Hematopoietic multipotent progenitor cell treated with erythropoietin and hydrocortisone succinate and interleukin-3 and kit ligand, for 6 days (in vitro differentiated cells): Measurements from ENCODE around the gene CADPS.

ENCODE experiments used
- DNase-seq: peaks from one replicate; pipeline ENCODE4 v3.0.0-alpha.2; 2015

Gene CADPS

DNA sequence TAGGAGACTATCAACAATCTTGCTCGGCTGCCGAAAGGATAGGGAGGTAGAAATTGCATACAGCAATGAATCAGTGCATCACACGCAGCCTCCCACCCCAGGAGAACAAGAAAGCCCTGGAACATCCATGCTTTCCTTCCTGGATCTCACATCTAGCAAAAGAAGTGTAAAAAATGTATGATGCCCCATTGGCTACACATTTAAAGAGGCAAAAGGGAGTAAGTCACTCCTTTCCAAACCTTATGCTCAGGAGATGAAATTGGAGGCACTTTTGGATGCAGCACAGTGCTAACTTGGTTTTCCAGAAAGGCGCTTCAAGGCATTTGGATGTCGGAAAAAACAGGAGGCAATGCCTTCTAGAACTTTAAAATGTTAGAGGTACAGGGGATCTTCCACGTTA lies 469.6 kb downstream of the CADPS start:
- DNase-seq, result no peak

DNA sequence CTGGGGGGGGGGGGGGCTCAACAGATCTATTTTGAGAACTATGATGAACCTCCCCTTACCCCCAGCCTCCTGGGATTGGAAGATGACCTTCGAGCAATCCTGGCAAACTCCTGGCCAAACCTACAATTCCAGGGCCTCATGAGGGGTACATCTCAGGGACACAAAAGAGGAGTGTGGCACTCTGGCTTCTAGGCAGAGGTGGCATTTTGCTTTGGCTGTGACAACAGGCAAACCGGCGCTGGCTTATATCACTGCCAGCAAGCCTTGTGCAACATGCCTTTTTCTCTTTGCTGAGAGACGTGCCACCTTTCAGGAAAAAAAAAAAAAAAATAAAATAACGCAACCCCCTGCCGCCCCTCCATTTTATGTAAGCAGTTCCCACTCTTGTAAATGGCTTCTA lies 470.1 kb downstream of the CADPS start:
- no peak for DNase-seq

DNA sequence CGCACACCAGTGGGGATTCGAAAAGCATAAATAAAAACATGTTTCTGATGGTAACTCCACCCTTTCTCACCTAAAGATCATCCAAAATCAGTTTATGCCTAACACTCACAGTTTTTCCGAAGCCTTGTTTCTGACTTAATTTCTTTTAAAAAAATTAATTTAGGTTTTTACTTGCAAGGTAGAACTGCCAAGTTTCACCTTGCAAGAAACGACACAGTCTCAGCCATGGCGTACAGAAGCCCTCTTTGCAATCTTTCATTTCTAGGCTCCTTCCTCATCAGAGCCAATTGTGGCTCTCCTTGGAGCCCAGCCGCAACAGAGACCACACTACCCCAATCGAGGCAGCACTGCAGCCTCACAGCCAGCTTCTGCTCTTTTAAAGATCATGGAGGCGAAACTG lies 470.9 kb downstream of the CADPS start:
- no peak for DNase-seq

DNA sequence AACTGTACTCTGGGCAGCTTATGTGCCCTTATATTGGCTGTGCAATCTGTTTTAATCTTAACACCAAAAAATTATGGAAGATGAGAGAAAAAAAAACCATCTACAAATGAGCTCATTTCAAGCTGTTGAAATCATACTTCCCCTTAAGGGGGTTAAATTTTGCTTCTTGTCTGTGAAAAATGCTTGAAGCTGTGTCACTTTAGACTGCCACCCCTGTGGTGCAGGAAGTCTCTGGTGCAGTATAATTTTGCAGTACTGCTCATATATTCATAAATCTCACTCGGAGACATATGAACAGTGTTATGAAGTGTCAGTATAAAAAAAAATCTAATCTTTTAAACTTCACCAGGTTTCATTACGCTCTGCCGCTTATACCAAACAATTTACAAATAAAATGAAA lies 471.5 kb downstream of the CADPS start:
- no peak for DNase-seq

DNA sequence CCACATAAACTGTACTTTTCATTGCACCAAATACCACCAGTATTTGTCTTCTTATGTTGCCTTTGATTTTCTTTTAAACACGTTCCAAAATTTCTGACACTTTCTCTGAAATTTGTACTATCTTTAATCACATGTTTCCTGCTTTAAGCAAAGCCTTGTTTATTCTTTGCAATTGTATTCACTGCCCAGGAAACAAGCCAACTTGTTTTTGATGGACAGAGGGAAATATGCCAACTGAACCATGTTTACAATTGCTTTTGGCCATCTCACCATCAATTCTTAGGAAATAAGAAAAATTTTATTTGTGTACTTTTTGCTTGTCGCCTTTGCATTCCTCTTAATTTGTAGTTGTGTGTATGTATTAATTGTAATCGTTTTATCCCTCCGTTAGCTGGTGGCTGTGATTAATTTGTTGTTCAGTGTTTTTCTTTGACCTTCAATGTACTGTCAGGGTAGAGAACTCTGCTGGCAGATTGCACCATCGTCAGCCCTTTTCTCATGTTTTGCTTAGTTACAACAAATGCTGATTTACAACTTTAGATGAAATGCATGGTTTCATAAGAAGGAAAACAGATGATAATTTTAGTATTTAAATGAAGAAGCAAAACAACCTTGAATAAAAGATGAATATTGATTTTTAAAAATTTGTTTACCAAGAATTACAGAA lies 482.5 kb downstream of the CADPS start:
- DNase-seq, result no peak

DNA sequence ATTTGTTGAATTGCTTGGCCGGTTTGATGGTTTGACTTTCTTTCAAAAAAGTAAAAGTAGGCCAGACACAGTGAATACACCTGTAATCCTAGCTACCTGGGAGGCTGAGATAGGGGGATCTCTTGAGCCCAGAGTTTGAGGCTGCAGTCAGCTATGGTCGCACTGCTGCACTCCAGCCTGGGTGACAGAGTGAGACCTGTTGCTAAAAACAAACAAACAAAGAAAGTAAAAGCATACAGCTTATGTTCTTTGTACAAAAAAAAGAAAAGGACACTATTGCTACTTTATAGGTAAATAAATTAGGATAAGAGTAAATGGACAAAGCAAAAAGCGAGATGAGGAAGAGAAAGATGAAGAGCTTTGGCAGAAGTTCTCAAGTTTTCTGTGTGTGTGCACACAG lies 488.0 kb downstream of the CADPS start:
- DNase-seq, result no peak

DNA sequence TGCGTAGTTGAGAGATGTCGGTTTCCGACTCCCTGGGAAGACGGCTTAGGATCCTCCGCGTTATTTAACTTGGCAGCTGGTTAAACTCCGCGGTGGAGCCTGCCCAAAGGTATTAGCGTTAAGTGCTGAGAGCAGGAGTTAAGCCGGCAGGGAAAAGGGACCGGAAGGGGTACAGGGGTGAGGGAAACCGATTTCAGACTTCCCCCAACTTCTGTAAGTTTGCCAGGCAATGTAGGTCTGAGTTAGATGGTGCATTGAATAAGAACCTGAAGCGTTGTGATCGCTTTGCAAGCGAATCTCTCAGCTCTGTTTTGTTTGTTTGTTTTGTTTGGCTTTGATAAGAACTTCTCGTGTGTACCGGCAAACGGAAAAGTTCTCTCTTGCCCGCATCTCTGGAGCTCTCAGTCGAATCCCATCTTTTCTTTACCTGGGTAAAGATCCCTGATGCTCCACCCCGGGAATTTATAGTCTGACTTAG lies 495.9 kb downstream of the CADPS start:
- no peak for DNase-seq

DNA sequence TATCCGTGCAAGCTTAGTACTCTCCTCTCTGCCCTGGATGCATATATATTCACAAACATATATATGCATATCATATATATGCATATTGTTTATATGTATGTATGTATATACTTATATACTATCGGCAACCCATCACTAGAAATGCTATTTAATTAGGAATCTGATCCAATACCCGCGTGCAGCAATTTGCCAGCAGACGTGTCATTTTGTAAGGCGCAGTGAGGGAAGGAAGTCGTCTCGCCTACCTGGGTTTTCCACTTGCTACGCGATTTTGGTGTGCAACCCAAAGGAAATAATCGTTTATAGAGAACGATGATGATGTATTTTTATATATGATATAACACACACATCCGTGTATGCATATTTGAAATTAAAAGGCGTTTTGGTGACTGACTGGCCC lies 496.3 kb downstream of the CADPS start:
- DNase-seq, result no peak

DNA sequence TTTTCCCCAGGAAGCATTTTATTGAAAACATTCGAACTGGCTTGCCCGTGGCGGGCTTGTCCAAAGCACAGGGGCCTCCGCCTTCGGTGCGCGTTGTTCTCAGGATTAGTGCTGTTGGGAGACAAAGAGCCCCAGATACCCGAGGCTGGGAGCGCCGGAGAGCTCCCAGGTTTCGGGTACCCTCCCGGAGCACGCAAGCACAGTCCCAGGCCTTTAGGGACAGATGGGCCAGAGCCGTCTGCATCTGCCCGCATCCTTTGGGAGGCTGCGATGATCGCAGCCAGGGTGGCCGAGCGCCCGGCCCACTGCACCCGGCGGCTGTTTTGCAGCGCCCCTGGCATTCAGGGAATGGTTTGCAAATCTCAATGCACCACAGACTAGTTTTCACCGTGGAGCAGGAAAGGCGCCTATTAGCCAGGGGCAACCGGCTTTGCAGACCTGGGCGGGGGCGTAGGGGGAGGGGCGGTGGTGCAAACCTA lies 496.9 kb downstream of the CADPS start:
- DNase-seq, result no peak

DNA sequence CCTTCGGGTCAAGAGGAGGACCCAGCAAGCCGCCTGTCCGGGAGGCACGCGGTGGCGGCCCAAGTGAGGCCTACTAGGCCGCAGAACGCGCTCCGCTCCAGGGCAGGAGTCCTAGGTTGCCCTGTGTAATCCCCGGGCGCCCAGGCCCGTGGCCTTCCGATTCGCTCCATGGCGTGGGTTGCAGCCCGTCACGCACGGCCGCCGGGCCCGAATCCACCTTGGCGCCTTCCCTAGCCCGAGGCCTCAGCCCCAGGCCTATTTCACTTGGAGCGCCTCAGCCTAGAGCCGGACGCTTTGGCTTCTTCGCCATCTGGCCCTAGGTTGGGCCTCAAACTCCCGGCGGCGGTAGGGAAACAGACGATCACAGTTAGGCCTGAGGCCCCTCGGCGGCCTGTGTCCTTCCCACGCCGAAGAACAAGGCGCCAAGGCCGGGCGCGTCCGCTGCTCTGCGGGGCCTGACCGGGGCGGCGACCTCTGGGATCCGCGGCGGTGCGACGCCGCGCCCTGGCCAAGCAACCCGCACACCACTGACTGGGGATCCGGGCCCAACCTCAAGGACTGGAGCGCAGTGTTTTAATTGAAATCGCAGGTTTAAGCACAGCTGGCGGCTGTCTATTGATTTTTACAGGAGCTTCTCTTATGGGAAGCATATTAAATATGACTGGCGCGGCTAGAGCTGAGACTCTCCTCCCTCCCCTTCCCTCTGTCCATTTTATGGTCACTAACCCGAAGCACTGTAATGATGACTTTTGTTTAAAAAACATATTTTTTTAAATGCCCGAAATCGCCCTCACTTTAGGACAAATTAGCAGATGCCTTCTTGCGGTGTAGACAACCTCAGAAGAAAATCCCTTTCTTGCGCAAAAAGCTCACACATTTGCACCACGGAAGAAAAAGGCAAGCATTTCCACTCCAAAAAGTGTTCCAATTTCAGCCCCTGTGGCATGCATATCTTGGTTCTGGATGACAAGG lies 498.0 kb downstream of the CADPS start:
- DNase-seq, result no peak

DNA sequence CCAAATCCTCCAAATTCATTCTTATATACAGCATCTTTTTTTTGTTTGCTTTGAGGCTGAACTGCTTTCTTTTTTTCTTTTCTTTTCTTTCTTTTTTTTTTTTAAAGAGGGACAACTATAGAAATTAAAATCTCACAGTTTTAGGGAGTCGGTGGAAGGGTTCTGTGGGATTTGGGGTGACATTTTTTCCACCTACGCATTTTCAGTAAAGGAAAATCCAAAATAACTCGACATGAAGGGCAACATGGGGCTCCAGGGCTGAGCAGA lies 498.8 kb downstream of the CADPS start:
- no peak for DNase-seq

DNA sequence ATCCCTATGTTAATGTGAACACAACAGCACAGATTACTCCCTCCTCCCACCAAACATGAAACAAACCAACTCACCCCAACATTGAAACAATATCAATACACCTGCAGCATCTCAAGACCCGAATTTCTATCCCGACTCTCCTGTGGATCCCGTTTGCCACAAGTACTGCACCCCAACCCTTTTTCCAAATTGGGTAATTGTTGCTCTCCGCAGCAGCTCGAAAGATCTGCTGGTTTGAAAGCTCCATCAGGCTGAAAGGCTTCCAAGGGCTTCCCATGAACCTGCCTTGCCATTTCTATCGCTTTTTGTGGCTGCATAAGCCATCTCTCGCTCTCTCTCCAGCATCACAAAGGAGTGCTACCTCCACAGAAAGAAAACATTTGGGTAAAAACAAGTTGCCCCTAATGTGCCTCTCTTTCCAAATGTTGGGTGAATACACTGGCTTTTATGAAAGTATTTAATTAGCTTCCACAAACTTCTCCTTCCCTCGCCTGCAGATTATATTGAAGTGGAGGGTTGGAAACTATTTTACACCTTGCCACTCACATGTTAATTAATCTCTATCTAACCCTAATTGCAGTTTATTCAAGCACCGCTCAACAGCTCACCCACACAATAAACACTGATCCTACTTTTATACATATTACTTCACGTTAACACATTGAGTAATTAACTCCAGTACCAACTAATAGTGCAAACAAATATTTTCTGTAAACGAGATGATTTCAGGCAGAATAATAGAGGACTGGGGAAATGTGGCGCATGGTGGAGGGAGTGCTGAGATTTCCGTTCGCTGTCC lies 499.4 kb downstream of the CADPS start:
- no peak for DNase-seq

DNA sequence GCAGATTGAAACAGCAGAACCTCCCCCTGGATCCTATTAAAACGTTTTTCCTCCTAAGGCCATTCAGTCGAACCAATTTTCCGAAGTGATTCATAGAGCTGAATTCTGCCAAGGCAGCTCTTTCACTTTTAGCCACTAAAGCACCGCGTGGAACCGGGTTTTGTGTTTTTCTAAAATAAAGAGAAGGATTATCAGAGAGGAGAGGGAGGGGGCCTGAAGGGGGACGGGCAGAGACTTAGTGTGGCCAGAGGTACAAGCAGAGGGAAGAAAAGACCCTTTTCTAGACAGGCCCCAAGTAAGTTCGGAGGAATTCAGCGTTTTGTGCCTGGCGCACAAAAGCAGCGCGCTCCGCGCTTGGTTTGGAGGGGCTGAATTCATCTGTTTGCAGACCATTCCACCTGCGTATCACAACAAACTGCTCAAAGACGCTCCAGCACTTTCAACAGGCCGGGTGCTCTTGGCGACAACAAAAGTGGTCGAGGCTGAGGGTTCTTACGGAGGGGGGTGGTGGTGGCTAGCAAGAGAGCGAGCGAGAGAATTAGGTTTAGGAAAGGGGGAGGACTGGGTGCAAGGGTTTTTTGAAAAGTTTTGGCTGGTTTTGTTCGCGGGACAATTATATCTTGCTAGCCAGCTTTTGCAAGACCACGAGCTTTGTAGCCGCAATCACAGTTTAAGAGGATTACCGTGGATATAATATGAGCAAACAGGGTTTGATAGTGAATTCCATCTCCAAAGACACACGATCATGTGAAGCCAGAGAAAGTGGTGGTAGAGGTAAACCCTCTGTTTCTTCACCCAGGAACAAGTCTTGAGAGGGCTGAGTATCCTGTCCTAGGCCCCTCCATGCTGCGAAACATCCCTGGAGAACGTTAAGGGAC lies 500.6 kb downstream of the CADPS start:
- DNase-seq, result no peak

DNA sequence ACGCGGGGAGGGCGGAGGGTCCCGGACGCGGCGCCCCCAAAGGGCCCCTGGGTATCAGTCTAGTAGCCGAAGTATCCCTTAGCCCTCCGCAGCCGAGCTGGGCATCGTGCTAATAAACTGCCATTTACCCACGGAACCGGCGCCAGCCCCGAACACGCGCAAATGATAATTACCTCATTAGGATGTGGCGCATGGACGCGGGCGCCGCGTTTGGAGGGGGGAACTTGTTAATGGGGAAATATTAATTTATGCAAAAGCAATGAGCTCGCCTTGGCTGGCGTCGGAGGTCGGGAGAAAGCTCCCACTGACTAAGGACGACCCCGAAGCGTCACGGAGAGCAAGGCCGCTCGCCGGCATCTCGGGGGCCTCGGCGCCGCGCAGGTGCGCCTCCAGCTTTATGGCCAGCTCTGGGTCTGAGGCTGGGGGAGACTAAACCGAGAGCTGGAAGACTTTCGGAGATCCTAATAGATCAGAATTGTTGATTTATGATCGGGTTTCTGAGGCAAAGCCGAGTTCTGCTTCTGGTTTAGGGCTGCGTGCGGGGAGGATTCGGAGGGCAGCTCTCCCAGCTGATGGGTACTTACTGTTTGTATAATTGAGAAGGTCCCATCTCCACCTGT lies 501.4 kb downstream of the CADPS start:
- no peak for DNase-seq

DNA sequence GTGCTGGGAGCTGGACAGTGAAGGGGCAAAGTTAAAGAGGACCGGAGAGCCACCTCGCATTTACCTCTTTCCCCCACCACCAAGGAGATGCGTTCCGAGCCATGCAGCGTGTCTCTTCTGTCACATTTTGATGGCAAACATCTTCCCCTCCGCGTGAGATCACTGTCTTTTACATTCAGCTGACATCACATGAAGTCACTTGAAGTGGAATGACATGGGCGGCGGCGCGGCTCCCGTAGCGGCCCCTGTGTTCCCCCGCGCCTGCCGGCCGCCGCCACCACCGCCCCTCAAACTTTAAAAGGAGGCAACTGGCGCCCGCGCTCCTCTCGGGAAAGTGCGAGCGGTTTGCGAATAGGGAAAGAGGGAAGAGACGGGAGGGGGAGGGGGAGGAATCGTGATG lies 502.0 kb downstream of the CADPS start, which contains the start of gene FEZF2:
TSS of gene FEZF2 (minus strand) at position 336 of the 400 bp plus-strand sequence. CDS start 682 bp downstream, outside the sequence.
- DNase-seq, result no peak

DNA sequence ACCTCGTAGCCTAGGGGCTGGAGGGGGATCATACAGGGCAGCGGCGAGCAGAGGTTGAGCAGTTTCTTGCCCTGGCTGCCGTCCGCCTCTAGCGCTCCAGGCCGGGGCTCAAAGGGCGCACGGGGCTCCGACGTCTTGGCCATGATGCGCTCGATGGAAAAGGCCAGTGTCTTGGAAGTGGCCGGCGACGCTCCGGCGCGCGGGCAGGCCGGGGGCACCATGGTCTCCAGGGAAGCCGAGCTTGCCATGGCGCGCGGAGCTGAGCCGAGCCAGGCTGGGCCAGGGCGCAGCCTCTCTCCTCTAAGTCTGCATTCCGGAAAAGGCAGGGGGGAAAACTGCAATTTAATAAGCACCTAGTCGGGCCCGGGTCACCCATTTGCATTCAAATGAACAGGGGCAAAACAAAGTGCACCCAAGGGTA lies 502.6 kb downstream of the CADPS start:
- DNase-seq, result no peak

DNA sequence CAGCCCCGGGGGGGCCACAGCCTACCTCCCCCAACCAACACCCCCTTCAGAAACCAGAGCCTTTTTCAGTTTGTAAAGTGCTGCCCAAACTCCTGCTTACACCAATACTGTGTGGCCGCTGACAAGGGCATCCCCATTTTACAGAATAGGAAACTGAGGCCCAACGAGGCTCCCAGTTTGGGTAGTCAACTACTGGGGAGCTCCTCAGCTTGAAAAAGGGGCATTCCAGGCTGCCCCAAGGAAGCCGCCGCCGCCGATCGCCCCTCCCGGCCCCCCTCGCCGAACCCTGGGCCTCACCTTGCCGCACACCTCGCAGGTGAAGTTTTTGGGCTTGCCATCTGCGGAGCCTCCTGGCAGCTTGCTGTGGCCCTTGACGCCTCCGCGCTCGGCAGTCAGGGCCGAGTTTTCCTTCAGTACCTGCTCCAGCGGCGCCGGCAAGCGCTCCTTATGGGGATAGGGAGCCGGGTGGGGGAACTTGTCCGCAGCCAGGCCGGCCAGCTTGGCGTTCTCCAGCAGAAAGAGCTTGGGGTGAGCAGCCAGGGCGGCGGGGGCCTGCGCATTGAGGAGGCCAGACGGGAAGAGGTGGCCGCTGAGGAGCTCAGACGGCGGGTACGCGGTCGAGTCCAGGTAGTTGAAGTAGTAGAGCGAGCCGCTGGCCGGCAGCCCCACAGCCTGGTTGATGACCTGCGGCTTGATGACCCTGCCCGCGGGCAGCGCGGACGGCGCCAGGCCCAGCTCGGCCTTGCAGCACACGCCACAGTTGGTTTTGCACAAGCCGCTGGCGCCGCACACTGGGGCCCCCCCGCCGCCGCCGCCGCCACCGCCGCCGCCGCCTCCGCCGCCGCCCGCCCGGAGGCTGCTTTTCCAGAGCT lies 503.3 kb downstream of the CADPS start:
- DNase-seq, result no peak

DNA sequence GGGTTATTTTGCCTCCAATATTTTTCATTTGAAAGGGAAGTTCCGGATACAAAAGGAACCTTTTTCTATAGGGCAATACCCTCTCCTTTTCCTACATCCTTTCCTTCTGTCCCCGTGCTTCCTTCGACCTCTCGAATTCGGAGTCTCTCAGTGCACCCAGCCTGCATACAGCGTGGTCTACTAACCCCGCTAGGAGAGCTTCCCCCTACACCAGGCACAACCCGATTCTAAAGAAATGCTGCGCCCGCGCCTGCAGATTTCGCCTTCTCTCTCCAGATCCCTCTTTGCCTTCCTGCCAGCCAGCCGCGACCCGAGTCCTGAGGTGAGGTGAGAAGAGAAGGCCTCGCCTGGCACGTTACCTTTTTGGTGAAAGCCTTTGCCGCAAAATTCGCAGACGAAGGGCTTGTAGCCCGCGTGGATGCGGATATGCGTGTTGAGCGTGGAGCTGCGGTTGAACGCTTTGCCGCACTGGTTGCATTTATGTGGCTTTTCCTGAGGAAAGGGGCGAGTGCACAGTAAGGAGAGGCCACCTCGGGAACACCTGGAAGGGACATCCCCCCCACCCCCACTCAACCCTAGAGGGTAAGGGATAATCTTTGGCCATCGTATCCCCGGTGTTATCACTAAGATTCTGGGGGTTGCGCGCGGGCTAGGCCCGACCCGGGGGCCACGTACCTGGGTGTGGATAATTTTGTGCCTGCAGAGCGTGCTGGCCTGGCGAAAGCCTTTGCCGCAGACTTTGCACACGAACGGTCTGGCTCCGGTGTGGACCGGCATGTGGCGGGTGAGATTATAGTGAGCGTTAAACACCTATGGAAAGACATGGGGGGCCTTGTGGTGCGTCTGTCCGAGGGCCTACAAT lies 504.1 kb downstream of the CADPS start:
- no peak for DNase-seq

DNA sequence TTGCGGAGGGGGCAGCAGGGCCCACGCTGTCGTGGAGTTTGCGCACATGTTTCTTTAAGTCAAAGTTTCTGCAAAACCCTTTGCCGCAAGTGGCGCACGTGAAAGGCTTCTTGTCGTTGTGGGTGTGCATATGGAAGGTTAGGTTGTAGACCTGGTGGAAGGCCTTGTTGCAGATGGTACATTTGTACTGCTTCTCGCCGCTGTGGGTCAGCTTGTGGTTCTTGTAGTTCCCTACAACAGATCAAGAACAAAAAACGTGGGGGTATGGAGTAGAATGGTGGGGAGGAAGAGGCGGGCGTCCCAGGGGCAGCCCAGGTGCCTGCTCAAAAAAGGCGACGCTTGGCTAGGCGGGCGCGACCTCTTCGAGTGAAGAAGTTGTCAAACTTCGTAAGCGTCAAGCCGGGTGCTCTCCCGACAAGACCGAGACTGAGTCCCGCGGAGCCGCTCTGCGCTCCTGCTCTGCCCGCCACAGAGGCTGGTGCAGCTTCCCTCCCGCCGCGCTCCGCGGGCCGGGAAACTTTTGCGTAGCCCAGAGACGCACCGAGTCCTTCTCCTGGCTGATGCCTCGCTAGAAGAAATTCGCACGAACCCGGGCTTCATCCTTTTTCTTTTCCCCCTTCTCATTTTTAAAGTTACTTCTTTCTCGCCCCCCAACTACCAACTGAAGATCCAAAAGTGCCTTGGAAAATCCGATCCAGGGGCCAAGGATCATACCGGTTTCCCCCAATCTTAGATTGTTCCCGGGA lies 504.9 kb downstream of the CADPS start:
- DNase-seq, result no peak
